GM23338 (cell line): ENCODE measurements around the gene CPXM2.

Experiments used
- EZH2 ChIP-seq: fragments of 200-600 bp; sonication (generic); IDR thresholded peaks from one replicate; pipeline ENCODE4 v1.8.0; 2017; ENCODE audit warnings: antibody characterized with exemption, mild to moderate bottlenecking, low read depth; ENCODE audit not compliant: unreplicated experiment
- JUNB ChIP-seq: IDR thresholded peaks from one replicate; pipeline ENCODE4 v1.6.1; 2016; ENCODE audit warnings: antibody characterized with exemption; ENCODE audit not compliant: unreplicated experiment
- POLR2AphosphoS5 ChIP-seq: IDR thresholded peaks from 2 replicates; pipeline ENCODE4 v1.6.1; 2016; ENCODE audit warnings: antibody characterized with exemption, low read depth
- REST ChIP-seq: IDR thresholded peaks from one replicate; pipeline ENCODE4 v1.6.1; 2018; ENCODE audit warnings: antibody characterized with exemption; ENCODE audit not compliant: unreplicated experiment
- TF ChIP-seq, protein P1 (sequence below), 2 experiments: fragments of 200-600 bp in 1 of 2; sonication (generic) in 1 of 2; conservative IDR thresholded peaks; 2 replicates each; pipeline versions ENCODE4 v1.5.1 to v1.6.1; 2016 to 2017; ENCODE audit warnings: antibody characterized with exemption in 2 of 2, low read depth in 2 of 2, mild to moderate bottlenecking in 2 of 2, moderate library complexity in 1 of 2

GRCh38 chr10:123843835-123844234, 47.8 kb downstream of the CPXM2 start:
- TF ChIP-seq, protein P1, sequence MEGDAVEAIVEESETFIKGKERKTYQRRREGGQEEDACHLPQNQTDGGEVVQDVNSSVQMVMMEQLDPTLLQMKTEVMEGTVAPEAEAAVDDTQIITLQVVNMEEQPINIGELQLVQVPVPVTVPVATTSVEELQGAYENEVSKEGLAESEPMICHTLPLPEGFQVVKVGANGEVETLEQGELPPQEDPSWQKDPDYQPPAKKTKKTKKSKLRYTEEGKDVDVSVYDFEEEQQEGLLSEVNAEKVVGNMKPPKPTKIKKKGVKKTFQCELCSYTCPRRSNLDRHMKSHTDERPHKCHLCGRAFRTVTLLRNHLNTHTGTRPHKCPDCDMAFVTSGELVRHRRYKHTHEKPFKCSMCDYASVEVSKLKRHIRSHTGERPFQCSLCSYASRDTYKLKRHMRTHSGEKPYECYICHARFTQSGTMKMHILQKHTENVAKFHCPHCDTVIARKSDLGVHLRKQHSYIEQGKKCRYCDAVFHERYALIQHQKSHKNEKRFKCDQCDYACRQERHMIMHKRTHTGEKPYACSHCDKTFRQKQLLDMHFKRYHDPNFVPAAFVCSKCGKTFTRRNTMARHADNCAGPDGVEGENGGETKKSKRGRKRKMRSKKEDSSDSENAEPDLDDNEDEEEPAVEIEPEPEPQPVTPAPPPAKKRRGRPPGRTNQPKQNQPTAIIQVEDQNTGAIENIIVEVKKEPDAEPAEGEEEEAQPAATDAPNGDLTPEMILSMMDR (conservative IDR thresholded peaks at IDR 0.05; ENCODE audit: low read depth in 2 of 2): no peak
- TF ChIP-seq POLR2AphosphoS5 (no peak), EZH2 (no peak), REST (no peak), JUNB (no peak)
